ENCODE measurements around the gene TYW1B. TPM values are rescaled to one million over a fixed set of nuclear protein-coding genes. Genes with fewer than 3 reads are reported as not detected.
A peak's percentile ranks its signal among the peaks of the same experiment; 100 is the strongest.
"Not testable (repeated sequence)": the region's sequence is repeated elsewhere in the genome, so short reads cannot be mapped to it uniquely, and the experiment has no call there.

TYW1B gene
- total RNA-seq, 4 donors from 2014 or later, result 2.0 to 5.1 (median 2.5) TPM

DNA sequence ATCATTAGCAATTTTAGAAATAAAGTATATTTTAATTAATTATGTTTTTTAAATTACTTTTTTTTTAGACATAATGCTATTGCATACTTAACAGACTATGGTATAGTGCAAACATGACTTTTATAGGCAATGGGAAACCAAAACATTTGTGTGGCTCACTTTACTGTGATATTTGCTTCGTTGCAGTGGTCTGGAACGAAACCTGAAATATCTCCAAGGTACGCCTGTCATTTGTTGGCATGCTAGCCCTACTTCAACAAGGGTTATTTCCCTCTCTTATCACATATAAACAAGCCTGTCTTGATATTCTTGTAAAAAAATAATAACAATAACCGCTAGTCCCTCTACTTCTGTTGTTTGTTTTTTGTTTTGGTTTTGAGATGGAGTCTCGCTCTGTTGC is 74.2 kb downstream of the TYW1B start:
- H3K36me3 ChIP-seq, result peaks cover 0 to 4% (median 0%) of the 10 kb centered on the region in 3 donors
- peaks cover 0 to 6% (median 0%) of the 10 kb centered on the region in 3 donors for H3K9me3 ChIP-seq
- no peaks in the 10 kb centered on the region for H3K4me1 ChIP-seq
- TF ChIP-seq POLR2A (IDR thresholded peaks at IDR 0.05), result no peak
- TF ChIP-seq, protein P1, sequence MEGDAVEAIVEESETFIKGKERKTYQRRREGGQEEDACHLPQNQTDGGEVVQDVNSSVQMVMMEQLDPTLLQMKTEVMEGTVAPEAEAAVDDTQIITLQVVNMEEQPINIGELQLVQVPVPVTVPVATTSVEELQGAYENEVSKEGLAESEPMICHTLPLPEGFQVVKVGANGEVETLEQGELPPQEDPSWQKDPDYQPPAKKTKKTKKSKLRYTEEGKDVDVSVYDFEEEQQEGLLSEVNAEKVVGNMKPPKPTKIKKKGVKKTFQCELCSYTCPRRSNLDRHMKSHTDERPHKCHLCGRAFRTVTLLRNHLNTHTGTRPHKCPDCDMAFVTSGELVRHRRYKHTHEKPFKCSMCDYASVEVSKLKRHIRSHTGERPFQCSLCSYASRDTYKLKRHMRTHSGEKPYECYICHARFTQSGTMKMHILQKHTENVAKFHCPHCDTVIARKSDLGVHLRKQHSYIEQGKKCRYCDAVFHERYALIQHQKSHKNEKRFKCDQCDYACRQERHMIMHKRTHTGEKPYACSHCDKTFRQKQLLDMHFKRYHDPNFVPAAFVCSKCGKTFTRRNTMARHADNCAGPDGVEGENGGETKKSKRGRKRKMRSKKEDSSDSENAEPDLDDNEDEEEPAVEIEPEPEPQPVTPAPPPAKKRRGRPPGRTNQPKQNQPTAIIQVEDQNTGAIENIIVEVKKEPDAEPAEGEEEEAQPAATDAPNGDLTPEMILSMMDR (IDR thresholded peaks at IDR 0.05), result no peak
- no peak overlapping the region for H3K4me3 ChIP-seq
- DNase-seq, result no peak
- intact Hi-C loops (cut with DNase I), result no loop called here
- WGBS, 2 donors, result 87 to 94% methylated on average over 5 of the region's 5 CpGs
- no peak overlapping the region for H3K27ac ChIP-seq
- no peaks in the 10 kb centered on the region for H3K27me3 ChIP-seq

DNA sequence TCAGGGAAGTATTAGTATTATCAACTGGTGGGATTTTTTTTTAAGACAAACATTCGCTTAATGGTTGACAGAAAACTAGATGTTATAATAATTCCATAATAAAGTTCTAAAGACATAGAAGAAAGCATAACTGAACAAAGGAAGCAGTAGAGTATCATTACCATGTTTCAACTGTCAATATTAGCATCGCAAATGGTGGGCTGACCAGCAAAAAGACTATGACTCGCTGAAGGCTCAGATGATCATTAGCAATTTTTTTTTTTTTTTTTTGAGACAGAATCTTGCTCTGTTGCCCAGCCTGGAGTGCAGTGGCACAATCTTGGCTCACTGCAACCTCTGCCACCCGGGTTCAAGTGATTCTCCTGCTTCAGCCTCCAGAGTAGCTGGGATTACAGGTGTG is 74.8 kb downstream of the TYW1B start:
- H3K4me3 ChIP-seq; H3K9me3 ChIP-seq; DNase-seq; H3K4me1 ChIP-seq; H3K27me3 ChIP-seq; intact Hi-C loops (cut with DNase I); H3K27ac ChIP-seq; H3K36me3 ChIP-seq: not testable (repeated sequence)
- 87 to 91% methylated on average over 4 of the region's 4 CpGs for WGBS, 2 donors

DNA sequence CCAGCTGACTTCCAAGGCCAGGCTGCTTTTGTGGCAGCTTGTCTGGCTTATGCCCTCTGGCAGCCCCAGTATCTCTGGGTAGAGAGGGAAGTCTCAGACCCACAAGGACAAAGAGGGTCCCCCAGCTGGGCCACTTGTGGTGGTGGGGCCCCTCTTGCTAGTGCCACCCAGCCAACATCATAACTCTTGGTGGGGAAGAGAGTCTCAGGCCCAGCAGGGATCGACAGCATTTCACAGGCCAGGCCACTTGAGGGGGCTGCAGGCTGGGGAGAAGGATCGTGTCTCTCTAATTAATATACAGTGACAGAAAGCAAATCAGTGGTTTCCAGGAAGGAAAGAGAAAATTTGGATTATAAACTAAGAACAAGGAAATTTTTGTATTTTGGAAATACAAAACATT is 76.0 kb downstream of the TYW1B start:
- TF ChIP-seq, protein P1 (IDR thresholded peaks at IDR 0.05), result no peak
- TF ChIP-seq POLR2A (IDR thresholded peaks at IDR 0.05), result no peak
- WGBS, 2 donors, result 88 to 95% methylated on average over 2 of the region's 2 CpGs
- H3K9me3 ChIP-seq, result no peaks in the 10 kb centered on the region
- no peak overlapping the region for H3K27ac ChIP-seq
- H3K4me3 ChIP-seq, result no peak overlapping the region
- no peak for DNase-seq
- no peaks in the 10 kb centered on the region for H3K36me3 ChIP-seq
- no peaks in the 10 kb centered on the region for H3K4me1 ChIP-seq
- intact Hi-C loops (cut with DNase I), result no loop called here
- H3K27me3 ChIP-seq, result no peaks in the 10 kb centered on the region

DNA sequence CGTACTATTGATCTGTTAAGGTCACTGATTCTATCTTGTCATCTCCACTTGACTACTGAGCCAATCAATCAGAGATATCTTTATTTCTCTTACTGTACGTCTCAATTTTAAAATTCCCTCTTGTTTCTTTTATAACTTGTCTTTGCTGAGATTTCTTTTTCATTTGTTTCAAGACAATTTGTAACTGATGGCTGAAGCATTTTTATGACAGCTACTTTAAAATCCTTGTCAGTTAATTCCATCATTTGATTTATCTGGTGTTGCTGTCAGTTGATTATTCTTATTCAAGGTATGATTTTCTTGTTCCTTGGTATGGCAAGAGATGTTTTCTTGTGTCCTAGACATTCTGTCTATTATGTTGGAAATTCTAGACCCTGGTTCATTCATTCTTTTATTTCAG is 76.6 kb downstream of the TYW1B start:
- intact Hi-C loops (cut with DNase I), result no loop called here
- Histone ChIP-seq H3K4me3 (no peak overlapping the region), H3K9me3 (no peaks in the 10 kb centered on the region), H3K27me3 (no peaks in the 10 kb centered on the region), H3K36me3 (no peaks in the 10 kb centered on the region), H3K27ac (no peak overlapping the region), H3K4me1 (no peaks in the 10 kb centered on the region)
- 95 to 96% methylated on average over 2 of the region's 2 CpGs for WGBS, 2 donors
- no peak for DNase-seq
- no peak for TF ChIP-seq POLR2A (IDR thresholded peaks at IDR 0.05)

DNA sequence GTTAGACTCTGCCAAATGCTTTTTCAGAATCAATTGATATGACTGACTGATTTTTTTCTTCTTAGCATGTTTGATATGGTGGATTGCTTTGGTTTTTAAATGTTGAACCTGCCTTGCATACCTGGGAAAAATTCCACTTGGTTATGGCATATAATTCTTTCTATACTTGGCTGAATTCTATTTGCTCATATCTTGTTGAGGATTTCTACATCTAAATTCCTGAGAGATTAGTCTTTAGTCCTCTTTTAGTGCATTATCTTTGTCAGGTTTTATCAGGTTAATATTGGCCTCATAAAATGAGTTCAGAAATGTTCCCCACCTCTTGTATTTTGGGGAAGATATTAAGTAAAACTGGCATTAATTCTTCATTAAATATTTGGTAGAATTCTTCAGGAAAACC is 79.4 kb downstream of the TYW1B start:
- H3K4me1 ChIP-seq; H3K4me3 ChIP-seq; DNase-seq; H3K36me3 ChIP-seq; H3K27me3 ChIP-seq; intact Hi-C loops (cut with DNase I); H3K9me3 ChIP-seq; H3K27ac ChIP-seq: not testable (repeated sequence)

DNA sequence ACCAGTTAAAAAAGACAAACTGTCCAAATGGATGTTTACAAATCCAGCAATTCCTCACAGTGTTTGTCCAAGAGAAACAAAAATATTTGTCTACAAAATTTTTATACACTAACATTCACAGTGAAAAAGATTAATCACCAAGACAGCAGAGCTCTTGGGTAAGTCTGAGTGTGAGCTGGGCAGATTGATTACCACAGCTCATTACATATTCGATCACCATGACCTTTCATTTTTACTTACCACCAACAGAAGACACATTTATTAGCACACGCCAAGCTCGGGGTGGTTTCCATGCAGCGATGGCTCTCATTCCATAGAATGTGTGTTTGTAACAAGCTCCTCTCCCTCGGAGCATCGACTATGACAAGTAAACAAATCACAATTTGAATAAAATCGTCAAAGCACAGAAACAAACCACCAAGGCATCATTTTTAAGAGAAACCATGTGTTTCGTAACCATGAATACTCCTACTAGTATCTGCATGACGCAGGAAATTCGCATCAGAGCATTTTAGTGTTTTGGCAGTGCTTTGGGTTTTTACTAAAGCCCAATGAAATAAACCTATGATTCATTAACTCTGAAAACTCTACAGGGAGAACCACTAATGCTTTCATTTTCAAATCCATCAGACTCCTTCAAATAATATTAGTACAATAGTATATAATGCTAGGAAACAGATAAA is 83.6 kb downstream of the TYW1B start:
- Histone ChIP-seq H3K27ac (peak overlapping the region in 2 of 4 donors; percentile 22 to 33), H3K4me3 (peak overlapping the region in 2 of 4 donors; percentile 16 to 47)
- H3K36me3 ChIP-seq; H3K9me3 ChIP-seq; H3K27me3 ChIP-seq; intact Hi-C loops (cut with DNase I); DNase-seq; H3K4me1 ChIP-seq: not testable (repeated sequence)
- 67 to 76% methylated on average over 7 to 10 of the region's 10 CpGs for WGBS, 2 donors

DNA sequence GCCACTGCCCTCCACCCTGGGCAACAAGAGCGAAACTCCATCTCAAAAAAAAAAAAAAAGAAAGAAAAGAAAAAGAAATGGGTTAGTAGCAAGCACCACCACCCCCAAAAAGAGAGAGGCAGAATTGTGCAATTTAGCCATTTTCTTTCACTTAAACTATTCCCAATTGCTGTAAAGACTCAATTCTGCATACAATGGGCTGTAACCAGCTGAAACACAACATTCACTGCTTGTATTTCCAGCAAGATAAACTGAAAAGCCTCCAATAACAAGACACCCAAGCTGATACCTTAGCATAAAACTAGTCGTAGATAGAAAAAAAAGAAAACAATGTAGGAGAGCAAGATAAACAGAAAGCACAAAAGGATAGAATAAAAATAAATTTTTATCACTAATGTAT is 84.2 kb downstream of the TYW1B start:
- H3K9me3 ChIP-seq; H3K4me3 ChIP-seq; DNase-seq; H3K36me3 ChIP-seq; intact Hi-C loops (cut with DNase I); H3K27ac ChIP-seq; H3K4me1 ChIP-seq; H3K27me3 ChIP-seq: not testable (repeated sequence)
- 62 to 92% methylated on average over 1 to 2 of the region's 2 CpGs for WGBS, 2 donors

DNA sequence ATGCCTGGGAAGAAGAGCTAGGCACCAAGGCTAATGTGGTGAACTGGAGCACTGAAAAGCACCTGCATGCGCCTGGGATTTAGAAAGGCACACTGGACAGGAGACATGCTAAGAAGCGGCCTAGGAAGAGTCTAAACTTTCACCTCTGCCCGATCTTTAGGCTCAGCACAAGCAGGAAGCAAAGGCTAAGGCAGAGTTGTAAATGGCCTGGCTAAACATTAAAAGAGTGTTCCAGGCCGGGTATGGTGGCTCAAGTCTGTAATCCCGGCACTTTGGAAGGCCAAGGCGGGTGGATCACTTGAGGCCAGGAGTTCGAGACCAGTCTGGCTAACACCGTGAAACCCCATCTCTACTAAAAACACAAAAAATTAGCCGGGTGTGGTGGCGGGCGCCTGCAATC is 88.3 kb downstream of the TYW1B start:
- H3K9me3 ChIP-seq, result peaks cover 0 to 23% (median 7%) of the 10 kb centered on the region in 3 donors
- H3K27me3 ChIP-seq; H3K4me1 ChIP-seq; H3K36me3 ChIP-seq; H3K27ac ChIP-seq; DNase-seq; H3K4me3 ChIP-seq; intact Hi-C loops (cut with DNase I): not testable (repeated sequence)
- WGBS, 2 donors, result no CpG with 5 or more reads among the region's 11 CpGs

DNA sequence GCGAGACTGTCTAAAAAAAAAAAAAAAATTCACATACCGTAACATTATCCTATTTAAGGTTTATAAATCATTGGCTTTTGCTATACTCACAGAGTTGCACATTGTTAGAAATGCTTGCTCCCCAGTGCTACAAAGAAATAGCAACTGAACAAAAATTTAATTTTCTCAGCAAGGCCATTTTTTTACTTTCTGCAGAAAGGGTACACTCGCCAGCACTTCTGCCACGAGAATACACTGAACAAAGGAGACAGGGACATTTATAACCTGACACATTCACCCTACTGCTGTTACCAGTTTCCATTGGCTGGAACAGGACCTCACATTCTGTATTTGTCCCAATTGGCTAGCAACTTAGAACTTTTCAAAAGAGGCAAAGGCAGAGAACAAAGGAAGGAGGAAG is 92.1 kb downstream of the TYW1B start:
- intact Hi-C loops (cut with DNase I), result not testable (repeated sequence)

DNA sequence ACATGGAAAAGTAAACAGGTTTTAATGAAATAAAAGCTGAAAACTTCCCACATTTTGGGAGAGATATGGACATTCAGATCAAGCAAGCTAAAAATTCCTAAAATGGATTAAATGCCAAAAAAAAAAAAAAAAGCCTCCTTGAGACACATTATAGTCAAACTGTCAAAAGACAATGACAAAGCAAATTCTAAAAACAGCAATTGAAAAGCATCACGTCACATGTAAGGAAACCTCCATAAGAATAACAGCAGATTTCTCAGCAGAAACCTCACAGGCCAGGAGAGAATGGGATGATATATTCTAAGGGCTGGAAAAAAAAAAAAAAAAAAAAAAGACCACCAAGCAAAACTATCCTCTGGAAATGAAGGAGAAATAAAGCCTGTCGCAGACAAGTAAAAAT is 97.2 kb downstream of the TYW1B start:
- H3K4me3 ChIP-seq; DNase-seq; H3K27me3 ChIP-seq; H3K4me1 ChIP-seq; intact Hi-C loops (cut with DNase I); H3K9me3 ChIP-seq; H3K27ac ChIP-seq: not testable (repeated sequence)
- peaks cover 0 to 13% (median 0%) of the 10 kb centered on the region in 3 donors for H3K36me3 ChIP-seq
- WGBS, 2 donors, result 90 to 96% methylated on average over 2 of the region's 2 CpGs

More for the DNA sequence above, 92.1 kb downstream of the TYW1B start:
- peaks cover 0 to 23% (median 7%) of the 10 kb centered on the region in 3 donors for H3K9me3 ChIP-seq
- DNase-seq, H3K36me3 ChIP-seq, H3K4me1 ChIP-seq, H3K4me3 ChIP-seq, H3K27ac ChIP-seq, H3K27me3 ChIP-seq: not testable (repeated sequence)
- WGBS, 2 donors, result 67 to 88% methylated on average over 4 of the region's 4 CpGs

DNA sequence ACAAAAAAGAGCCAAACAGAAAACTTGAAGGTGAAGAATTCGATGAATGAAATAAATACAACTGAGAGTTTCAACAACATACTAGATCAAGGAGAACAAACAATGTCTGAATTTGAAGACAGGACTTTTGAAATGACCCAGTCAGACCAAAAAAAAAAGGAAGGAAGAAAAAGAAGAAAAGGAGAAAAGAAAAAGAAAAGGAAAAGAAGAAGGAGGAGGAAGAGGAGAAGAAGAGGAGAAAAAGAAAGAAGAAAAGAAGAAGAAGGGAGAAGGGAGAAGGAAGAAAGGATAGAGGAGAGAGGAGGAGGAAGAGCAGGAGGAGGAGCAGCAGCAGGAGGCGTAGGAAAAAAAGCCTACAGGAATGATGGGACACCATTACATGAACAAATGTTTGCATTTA is 97.6 kb downstream of the TYW1B start:
- H3K4me3 ChIP-seq; H3K27ac ChIP-seq; DNase-seq; H3K9me3 ChIP-seq; H3K27me3 ChIP-seq; intact Hi-C loops (cut with DNase I); H3K4me1 ChIP-seq: not testable (repeated sequence)
- peaks cover 0 to 13% (median 0%) of the 10 kb centered on the region in 3 donors for H3K36me3 ChIP-seq
- WGBS, 2 donors, result 89 to 90% methylated on average over 2 of the region's 2 CpGs

All from esophagus squamous epithelium (tissue), 5 donors.